IgD-negative memory B cell (primary cell): ENCODE data around the gene TSSC4. TPM values are rescaled to one million over a fixed set of nuclear protein-coding genes. Genes with fewer than 3 reads are reported as not detected.
A peak's percentile ranks its signal among the peaks of the same experiment; 100 is the strongest.

Experiments used
- H3K27ac Mint-ChIP-seq, 3 donors: one replicate each; pipeline ENCODE4 v1.8.0; 2020 to 2022; ENCODE audit warnings: mild to moderate bottlenecking in 3 of 3, mixed read lengths in 3 of 3, moderate library complexity in 1 of 3
- H3K27me3 Mint-ChIP-seq: one replicate; pipeline ENCODE4 v1.8.0; 2021; ENCODE audit warnings: mixed read lengths
- H3K36me3 Mint-ChIP-seq: one replicate; pipeline ENCODE4 v1.8.0; 2020; ENCODE audit warnings: mild to moderate bottlenecking, mixed read lengths
- H3K4me1 Mint-ChIP-seq, 3 donors: one replicate each; pipeline ENCODE4 v1.8.0; 2020 to 2022; ENCODE audit warnings: mixed read lengths in 3 of 3, mild to moderate bottlenecking in 1 of 3
- H3K4me3 Mint-ChIP-seq, 4 donors: one replicate each; pipeline ENCODE4 v1.8.0; 2020 to 2022; ENCODE audit warnings: mild to moderate bottlenecking in 4 of 4, mixed read lengths in 4 of 4, moderate library complexity in 3 of 4
- H3K9me3 Mint-ChIP-seq, 3 donors: one replicate each; pipeline ENCODE4 v1.8.0; 2020 to 2021; ENCODE audit warnings: mixed read lengths in 3 of 3, mild to moderate bottlenecking in 1 of 3
- polyA plus RNA-seq: library from polyadenylated mRNA; unstranded; fragments of 300-500 nt; fragmentation: Illumina TruSeq; gene quantifications from one replicate; pipeline ENCODE4 v1.2.3, GENCODE V29; 2021

The TSSC4 gene
- polyA plus RNA-seq, 1 donor from 2014 or later = 86.8 TPM

DNA sequence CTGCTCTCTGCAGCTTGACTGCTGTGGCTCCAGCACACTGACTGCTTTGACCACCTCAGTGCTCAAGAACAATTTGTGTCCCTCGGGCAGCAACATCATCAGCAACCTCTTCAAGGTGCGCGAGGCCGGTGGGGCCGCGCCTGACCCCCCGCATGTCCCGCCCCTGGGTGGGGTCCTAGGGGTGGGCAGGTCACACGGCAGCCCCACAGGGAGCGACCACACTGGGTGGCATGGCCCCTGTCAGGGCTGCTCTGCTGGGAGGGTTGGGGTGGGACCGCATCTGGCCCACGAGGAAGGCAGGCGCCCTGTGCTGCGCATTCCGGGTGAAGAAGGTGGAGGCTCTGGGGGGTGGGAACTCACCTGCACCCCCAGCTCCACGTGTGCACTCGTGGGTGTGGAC lies 4.7 kb upstream of the TSSC4 start:
- H3K27ac Mint-ChIP-seq = peak overlapping the region in 1 of 3 donors; percentile 60
- no peaks in the 10 kb centered on the region for H3K36me3 Mint-ChIP-seq
- no peaks in the 10 kb centered on the region for H3K27me3 Mint-ChIP-seq
- peaks cover 14 to 23% (median 17%) of the 10 kb centered on the region in 3 donors for H3K4me1 Mint-ChIP-seq
- H3K9me3 Mint-ChIP-seq = no peaks in the 10 kb centered on the region
- peak overlapping the region in 1 of 4 donors; percentile 17 for H3K4me3 Mint-ChIP-seq

DNA sequence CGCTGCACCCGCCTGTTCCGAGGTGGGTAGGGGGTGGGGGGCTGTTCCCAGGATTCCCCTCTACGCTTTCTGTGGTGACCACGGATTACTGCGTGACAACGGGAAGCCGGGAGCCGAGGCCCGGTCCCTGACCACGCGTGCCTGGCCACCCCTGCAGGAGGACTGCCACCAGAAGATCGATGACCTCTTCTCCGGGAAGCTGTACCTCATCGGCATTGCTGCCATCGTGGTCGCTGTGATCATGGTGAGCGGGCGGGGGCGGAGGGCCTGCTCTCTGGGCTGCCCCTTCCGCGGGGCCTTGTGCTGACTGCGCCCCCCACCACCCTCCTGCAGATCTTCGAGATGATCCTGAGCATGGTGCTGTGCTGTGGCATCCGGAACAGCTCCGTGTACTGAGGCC lies 4.1 kb upstream of the TSSC4 start:
- no peaks in the 10 kb centered on the region for H3K36me3 Mint-ChIP-seq
- H3K27me3 Mint-ChIP-seq = no peaks in the 10 kb centered on the region
- peak overlapping the region in 1 of 4 donors; percentile 35 for H3K4me3 Mint-ChIP-seq
- peaks cover 16 to 23% (median 17%) of the 10 kb centered on the region in 3 donors for H3K4me1 Mint-ChIP-seq
- peak overlapping the region in 1 of 3 donors; percentile 97 for H3K27ac Mint-ChIP-seq
- no peaks in the 10 kb centered on the region for H3K9me3 Mint-ChIP-seq

DNA sequence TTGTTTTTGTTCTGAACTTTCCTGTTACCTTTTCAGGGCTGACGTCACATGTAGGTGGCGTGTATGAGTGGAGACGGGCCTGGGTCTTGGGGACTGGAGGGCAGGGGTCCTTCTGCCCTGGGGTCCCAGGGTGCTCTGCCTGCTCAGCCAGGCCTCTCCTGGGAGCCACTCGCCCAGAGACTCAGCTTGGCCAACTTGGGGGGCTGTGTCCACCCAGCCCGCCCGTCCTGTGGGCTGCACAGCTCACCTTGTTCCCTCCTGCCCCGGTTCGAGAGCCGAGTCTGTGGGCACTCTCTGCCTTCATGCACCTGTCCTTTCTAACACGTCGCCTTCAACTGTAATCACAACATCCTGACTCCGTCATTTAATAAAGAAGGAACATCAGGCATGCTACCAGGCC lies 3.5 kb upstream of the TSSC4 start:
- Mint-ChIP-seq H3K4me1 (peaks cover 16 to 23% (median 17%) of the 10 kb centered on the region in 3 donors), H3K4me3 (peak overlapping the region in 1 of 4 donors; percentile 35), H3K36me3 (no peaks in the 10 kb centered on the region), H3K9me3 (no peaks in the 10 kb centered on the region), H3K27me3 (no peaks in the 10 kb centered on the region), H3K27ac (peak overlapping the region in 1 of 3 donors; percentile 97)

DNA sequence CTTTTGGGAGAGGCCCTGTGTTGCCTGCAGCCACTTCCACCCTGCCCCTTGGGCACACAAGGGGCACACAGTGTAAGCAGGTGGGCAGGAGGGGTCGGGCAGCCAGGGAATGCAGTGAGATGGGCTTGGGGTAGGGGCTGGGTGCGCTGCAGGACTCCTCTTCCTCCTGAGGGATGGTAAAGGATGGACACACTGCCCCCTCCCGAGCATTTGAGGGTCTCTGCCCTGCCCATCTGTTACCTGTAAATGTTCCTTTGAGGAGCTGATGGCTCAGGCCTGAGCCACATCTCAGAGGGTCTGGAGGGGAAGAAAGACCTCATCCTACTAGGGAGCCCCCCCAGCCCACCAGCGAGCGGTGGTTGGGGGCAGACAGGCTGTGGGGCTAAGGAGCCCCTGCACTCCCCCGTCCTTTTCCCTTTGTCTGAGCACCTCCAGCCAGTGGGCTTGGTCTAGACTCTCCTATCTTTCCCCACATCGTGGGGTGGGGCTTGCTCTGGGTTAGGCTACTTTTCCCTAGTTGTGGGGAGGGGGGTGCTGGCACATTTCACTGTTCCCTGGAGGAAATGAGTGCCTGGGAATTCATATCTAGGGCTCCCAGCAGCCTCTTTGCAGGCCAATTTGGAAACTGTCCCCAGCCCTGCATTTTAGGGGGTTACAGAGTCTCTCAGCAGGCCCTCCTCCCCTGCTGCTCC lies 1.7 kb upstream of the TSSC4 start:
- Mint-ChIP-seq H3K27ac (peak overlapping the region; percentile 71 to 97 (median 94)), H3K4me1 (peaks cover 16 to 17% (median 16%) of the 10 kb centered on the region in 3 donors), H3K27me3 (no peaks in the 10 kb centered on the region), H3K4me3 (peak overlapping the region; percentile 60 to 92 (median 90)), H3K9me3 (no peaks in the 10 kb centered on the region), H3K36me3 (no peaks in the 10 kb centered on the region)

DNA sequence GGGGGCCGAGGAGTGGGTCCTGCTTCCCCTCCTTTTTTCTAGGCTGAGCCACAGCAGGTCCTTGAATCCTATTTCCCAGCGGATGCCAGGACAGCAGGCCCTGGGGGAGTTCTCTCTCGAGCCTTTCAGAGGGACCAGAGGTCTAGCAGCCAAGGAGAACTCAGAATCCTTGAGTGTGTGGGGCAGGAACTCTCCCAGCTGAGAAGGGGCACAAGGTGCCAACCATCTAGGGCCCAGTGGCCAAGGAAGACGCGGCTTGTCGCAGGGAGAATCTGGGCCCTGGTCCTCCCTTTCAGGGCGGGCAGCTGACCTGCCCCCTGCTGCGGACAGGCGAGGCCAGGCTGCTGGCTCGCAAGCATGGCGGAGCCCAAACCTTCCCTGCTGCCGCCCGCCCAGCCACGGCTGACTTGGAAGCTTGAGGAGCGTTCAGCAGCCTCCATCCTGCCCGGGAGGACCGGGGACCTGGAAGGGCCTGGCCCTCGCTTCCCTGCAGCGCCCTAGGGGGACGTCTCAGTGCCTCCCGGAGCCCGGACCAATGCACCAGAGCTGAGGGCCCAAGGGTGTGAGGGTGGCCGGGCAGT lies 972 bp upstream of the TSSC4 start:
- Mint-ChIP-seq H3K27me3 (no peaks in the 10 kb centered on the region), H3K27ac (peak overlapping the region; percentile 95 to 97 (median 96)), H3K4me3 (peak overlapping the region; percentile 60 to 92 (median 90)), H3K4me1 (peaks cover 9 to 14% (median 13%) of the 10 kb centered on the region in 3 donors), H3K36me3 (no peaks in the 10 kb centered on the region), H3K9me3 (no peaks in the 10 kb centered on the region)

DNA sequence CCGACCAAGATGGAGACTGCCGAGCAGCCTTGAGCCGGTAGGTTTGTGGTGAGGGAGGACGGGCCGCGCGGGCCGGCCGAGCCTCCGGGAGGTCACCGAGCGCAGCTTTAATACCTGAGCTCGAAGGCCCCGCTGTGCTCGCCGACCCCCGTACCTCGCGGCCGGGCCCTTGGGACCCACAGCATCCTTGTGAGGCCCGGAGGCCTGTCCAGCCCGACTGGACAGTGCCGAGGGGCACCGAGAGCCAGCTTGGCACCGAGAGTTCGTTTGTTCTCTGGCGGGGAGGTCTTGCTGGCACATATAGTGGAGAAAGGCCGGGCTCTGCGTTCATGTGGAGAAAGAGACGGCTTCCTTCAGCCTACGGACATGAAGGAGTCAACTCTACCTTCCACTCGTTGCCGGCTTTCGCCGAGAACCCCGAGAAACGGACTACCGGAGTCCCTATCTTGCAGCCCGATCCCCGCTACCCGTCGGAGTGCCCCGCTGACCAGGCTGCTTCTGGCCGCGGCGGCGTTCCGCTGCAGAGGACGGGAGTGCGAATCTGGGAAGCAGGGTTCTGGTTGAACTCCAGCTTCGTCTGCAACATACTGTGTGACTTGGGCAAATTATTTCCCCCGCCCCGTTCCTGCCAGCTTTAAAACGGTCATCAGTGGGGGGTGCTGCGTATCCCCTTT lies 349 bp downstream of the TSSC4 start:
- peak overlapping the region in 2 of 3 donors; percentile 96 to 97 for H3K27ac Mint-ChIP-seq
- H3K4me1 Mint-ChIP-seq = peaks cover 7 to 12% (median 9%) of the 10 kb centered on the region in 3 donors
- H3K36me3 Mint-ChIP-seq = no peaks in the 10 kb centered on the region
- no peaks in the 10 kb centered on the region for H3K27me3 Mint-ChIP-seq
- no peaks in the 10 kb centered on the region for H3K9me3 Mint-ChIP-seq
- peak overlapping the region; percentile 88 to 97 (median 94) for H3K4me3 Mint-ChIP-seq

DNA sequence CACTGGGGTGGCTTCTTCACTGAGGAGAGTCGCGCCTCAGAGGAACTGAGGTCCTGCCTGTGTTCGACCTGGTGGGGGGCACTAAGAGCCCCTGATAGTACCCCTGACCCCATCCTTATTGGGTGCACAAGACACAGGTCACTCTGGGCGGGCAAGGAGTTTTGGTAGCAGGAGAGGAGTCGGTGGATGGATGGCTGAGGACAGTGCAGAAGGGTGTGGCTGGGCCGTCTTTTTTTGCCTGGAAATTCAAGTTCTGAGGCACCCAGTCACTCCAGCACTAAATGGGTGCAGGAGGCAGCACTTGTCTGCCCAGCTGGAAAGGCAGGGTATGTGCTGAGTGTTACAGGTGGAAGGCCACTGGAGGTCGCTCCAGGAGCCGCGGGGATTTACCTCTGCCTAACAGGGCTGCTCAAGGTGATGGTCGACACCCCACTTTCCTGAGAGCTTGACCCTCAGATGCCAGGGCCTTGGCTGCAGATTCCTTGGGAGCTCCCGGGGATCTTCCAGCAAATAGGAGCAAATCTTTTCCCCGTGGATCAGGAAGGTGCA lies 960 bp downstream of the TSSC4 start:
- H3K9me3 Mint-ChIP-seq = no peaks in the 10 kb centered on the region
- peaks cover 7 to 12% (median 8%) of the 10 kb centered on the region in 3 donors for H3K4me1 Mint-ChIP-seq
- H3K4me3 Mint-ChIP-seq = peak overlapping the region; percentile 88 to 97 (median 94)
- H3K36me3 Mint-ChIP-seq = no peaks in the 10 kb centered on the region
- H3K27me3 Mint-ChIP-seq = no peaks in the 10 kb centered on the region
- peak overlapping the region in 1 of 3 donors; percentile 97 for H3K27ac Mint-ChIP-seq

DNA sequence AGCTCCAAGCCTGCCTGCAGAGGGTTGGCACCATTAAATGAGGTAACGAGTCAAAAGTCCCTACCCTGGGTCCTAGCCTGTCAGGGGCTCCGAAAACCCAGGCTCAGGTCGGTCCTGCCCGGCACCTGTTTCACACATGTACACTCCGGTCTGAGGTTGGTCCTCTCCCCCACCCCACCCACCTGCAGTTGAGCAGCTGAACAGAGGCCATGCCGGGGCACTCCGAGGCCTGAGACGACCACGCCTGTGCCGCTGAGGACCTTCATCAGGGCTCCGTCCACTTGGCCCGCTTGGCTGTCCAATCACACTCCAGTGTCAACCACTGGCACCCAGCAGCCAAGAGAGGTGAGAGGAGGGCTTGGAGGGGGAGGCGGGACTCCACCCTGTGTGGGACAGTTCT lies 1.6 kb downstream of the TSSC4 start:
- peak overlapping the region in 2 of 3 donors; percentile 78 to 97 for H3K27ac Mint-ChIP-seq
- H3K4me1 Mint-ChIP-seq = peaks cover 7 to 12% (median 7%) of the 10 kb centered on the region in 3 donors
- no peaks in the 10 kb centered on the region for H3K9me3 Mint-ChIP-seq
- H3K4me3 Mint-ChIP-seq = peak overlapping the region; percentile 59 to 97 (median 94)
- H3K36me3 Mint-ChIP-seq = no peaks in the 10 kb centered on the region
- H3K27me3 Mint-ChIP-seq = no peaks in the 10 kb centered on the region

DNA sequence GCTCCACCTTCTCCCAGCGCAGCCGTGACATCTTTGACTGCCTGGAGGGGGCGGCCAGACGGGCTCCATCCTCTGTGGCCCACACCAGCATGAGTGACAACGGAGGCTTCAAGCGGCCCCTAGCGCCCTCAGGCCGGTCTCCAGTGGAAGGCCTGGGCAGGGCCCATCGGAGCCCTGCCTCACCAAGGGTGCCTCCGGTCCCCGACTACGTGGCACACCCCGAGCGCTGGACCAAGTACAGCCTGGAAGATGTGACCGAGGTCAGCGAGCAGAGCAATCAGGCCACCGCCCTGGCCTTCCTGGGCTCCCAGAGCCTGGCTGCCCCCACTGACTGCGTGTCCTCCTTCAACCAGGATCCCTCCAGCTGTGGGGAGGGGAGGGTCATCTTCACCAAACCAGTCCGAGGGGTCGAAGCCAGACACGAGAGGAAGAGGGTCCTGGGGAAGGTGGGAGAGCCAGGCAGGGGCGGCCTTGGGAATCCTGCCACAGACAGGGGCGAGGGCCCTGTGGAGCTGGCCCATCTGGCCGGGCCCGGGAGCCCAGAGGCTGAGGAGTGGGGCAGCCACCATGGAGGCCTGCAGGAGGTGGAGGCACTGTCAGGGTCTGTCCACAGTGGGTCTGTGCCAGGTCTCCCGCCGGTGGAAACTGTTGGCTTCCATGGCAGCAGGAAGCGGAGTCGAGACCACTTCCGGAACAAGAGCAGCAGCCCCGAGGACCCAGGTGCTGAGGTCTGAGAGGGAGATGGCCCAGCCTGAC lies 2.5 kb downstream of the TSSC4 start:
- peaks cover 7 to 12% (median 8%) of the 10 kb centered on the region in 3 donors for H3K4me1 Mint-ChIP-seq
- H3K36me3 Mint-ChIP-seq = no peaks in the 10 kb centered on the region
- H3K4me3 Mint-ChIP-seq = peak overlapping the region in 1 of 4 donors; percentile 92
- H3K27ac Mint-ChIP-seq = peak overlapping the region in 2 of 3 donors; percentile 39
- no peaks in the 10 kb centered on the region for H3K9me3 Mint-ChIP-seq
- H3K27me3 Mint-ChIP-seq = no peaks in the 10 kb centered on the region

DNA sequence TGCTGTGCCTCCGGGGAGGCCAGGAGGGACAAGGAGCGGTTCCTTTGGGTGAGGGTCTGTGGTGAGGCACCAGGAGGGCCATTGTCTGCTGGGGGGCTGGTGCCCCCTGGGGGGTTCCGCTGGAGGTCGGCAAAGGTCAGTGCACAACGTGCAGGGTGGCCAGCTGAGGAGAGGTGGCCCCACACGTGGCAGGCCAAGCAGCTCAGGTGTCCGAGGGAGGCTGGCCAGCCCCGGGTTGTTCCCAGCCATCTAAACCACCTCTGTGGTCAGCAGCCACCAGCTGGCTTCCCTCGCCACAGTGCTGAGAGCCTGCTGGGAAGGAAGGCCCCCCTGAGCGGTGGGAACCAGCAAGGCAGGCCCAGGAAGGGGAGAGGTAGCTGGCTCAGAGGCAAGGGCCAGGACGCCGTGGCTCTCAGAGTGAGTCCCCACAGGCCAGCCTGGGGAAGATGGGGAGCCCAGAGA lies 4.2 kb downstream of the TSSC4 start:
- Mint-ChIP-seq H3K27ac (peak overlapping the region in 2 of 3 donors; percentile 23 to 78), H3K27me3 (no peaks in the 10 kb centered on the region), H3K9me3 (no peaks in the 10 kb centered on the region), H3K36me3 (no peaks in the 10 kb centered on the region), H3K4me1 (peaks cover 3 to 8% (median 7%) of the 10 kb centered on the region in 3 donors), H3K4me3 (peak overlapping the region in 2 of 4 donors; percentile 30 to 48)

DNA sequence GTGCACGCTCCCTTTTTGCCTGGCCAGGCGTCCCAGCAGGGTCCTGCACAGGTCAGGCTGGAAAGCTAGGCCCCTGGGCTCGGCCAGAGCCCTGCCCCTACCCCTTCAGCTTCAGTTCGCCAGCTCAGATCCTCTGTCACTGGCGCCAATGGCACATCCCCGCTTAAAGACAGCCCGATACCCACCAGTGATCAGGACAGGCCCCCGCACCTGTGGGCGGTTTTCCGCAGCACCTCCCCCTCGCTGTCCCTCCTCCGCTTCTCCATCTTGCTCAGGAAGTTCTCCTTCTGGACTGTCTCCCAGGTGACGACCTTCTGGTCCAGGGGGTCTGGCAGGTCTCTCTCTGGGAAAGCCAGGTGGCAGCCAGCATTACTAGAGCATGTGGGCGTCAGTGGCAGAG lies 5.9 kb downstream of the TSSC4 start:
- H3K27ac Mint-ChIP-seq = peak overlapping the region in 1 of 3 donors; percentile 43
- H3K4me1 Mint-ChIP-seq = peaks cover 0 to 4% (median 2%) of the 10 kb centered on the region in 3 donors
- no peak overlapping the region for H3K4me3 Mint-ChIP-seq

DNA sequence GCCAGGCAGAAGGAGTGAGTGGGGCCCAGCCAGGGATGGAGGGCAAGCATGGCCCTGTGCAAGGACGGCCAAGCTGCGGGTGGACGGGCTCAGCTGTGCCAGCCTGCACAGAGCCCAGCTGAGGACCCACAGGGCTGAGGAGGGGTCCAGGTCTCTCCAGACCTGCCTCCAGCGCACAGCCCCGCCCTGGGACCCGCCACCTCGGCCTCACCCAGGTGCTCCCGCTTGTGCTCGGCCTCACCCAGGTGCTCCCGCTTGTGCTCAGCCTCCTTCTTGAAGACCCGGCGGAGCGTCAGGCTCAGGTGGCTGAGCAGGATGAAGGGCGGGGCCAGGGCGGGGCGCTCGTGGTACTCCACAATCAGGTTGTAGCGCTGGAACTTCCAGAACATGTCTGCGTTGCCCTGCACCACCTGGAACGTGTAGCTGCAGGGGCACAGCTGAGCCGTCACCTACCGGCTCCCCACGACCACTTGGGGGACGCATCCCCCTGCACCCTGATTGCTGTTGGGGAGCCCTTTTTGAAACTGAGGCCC lies 6.4 kb downstream of the TSSC4 start:
- H3K4me3 Mint-ChIP-seq = no peak overlapping the region
- no peaks in the 10 kb centered on the region for H3K9me3 Mint-ChIP-seq
- peak overlapping the region in 1 of 3 donors; percentile 43 for H3K27ac Mint-ChIP-seq
- H3K36me3 Mint-ChIP-seq = no peaks in the 10 kb centered on the region
- H3K27me3 Mint-ChIP-seq = no peaks in the 10 kb centered on the region
- peaks cover 0 to 2% (median 2%) of the 10 kb centered on the region in 3 donors for H3K4me1 Mint-ChIP-seq

More for the DNA sequence above, 5.9 kb downstream of the TSSC4 start:
- Mint-ChIP-seq H3K27me3 (no peaks in the 10 kb centered on the region), H3K9me3 (no peaks in the 10 kb centered on the region), H3K36me3 (no peaks in the 10 kb centered on the region)

DNA sequence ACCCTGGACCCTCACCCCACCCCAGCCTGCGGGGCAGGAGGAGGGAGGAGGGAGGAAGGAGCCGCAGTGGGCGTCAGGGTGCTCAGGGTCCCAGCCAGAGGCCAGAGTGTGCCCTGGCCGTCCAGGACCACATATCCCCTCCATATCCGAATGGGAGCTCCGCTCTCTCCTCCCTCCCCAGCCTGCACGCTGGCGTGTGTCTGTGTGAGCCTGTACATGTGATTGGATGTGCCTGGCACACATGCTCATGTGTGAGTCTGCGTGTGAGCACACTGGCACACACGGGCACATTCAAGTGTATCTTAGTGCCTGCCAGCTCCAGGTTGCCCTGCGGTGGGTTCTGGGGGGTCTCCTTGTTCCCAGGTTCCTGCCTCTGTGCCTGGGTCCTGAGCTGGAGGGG lies 8.1 kb downstream of the TSSC4 start:
- no peaks in the 10 kb centered on the region for H3K27me3 Mint-ChIP-seq
- peak overlapping the region in 1 of 3 donors; percentile 74 for H3K27ac Mint-ChIP-seq
- H3K36me3 Mint-ChIP-seq = no peaks in the 10 kb centered on the region
- peaks cover 0 to 2% (median 0%) of the 10 kb centered on the region in 3 donors for H3K4me1 Mint-ChIP-seq
- H3K4me3 Mint-ChIP-seq = peak overlapping the region in 1 of 4 donors; percentile 17
- H3K9me3 Mint-ChIP-seq = no peaks in the 10 kb centered on the region

DNA sequence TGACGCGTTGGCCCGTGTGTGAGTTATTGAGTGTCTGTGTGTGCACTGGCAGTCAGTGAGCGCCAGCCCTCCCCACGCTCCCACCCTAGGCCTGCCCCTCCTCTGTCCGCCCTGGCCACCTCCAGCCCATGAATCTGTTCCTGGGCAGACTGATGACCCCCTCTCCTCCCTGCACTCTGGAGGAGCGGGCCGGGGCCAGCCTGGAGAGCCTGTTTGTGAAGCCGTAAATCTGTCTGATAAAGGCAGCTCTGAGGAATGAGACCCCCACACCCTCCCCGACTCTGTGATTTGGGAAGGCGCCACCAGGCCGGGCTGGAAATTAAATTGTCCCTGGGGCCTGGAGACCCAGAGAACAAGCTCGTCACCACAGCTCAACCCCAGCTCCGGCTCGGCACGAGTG lies 8.6 kb downstream of the TSSC4 start:
- H3K27me3 Mint-ChIP-seq = no peaks in the 10 kb centered on the region
- H3K9me3 Mint-ChIP-seq = no peaks in the 10 kb centered on the region
- no peak overlapping the region for H3K4me3 Mint-ChIP-seq
- H3K4me1 Mint-ChIP-seq = peaks cover 0 to 2% (median 0%) of the 10 kb centered on the region in 3 donors
- H3K36me3 Mint-ChIP-seq = no peaks in the 10 kb centered on the region
- peak overlapping the region in 1 of 3 donors; percentile 74 for H3K27ac Mint-ChIP-seq
